HG03280 (cell line): Measurements from ENCODE around the gene HEBP2.

ENCODE experiments used
- ATAC-seq: cut with Tn5 transposase; IDR thresholded peaks from one replicate; pipeline ENCODE4 v1.9.1; 2021; ENCODE audit warnings: mild to moderate bottlenecking, moderate library complexity; ENCODE audit not compliant: unreplicated experiment

Gene HEBP2

GRCh38 chr6:138451043-138451442 lies 47.0 kb downstream of the HEBP2 start:
- no peak for ATAC-seq

GRCh38 chr6:138454981-138455706 lies 51.1 kb downstream of the HEBP2 start:
- ATAC-seq: peak; percentile 45

- ATAC-seq: peak; percentile 91
Measured at GRCh38 chr6:138455746-138456400, 51.9 kb downstream of the HEBP2 start.

GRCh38 chr6:138456401-138456790 lies 52.4 kb downstream of the HEBP2 start:
- peak; percentile 8 for ATAC-seq

GRCh38 chr6:138461647-138462046 lies 57.6 kb downstream of the HEBP2 start:
- ATAC-seq: no peak

GRCh38 chr6:138464085-138464484 lies 60.1 kb downstream of the HEBP2 start:
- ATAC-seq: no peak

GRCh38 chr6:138465007-138465645 lies 61.1 kb downstream of the HEBP2 start:
- no peak for ATAC-seq

GRCh38 chr6:138467901-138468300 lies 63.9 kb downstream of the HEBP2 start:
- ATAC-seq: no peak

GRCh38 chr6:138468320-138469015 lies 64.4 kb downstream of the HEBP2 start:
- ATAC-seq: no peak
